ENCODE results near the gene RHOBTB1. TPM values are rescaled to one million over a fixed set of nuclear protein-coding genes. Genes with fewer than 3 reads are reported as not detected.
"Not testable (repeated sequence)": the region's sequence is repeated elsewhere in the genome, so short reads cannot be mapped to it uniquely, and the experiment has no call there.

RHOBTB1 gene
- total RNA-seq, 1 donor from 2014 or later = 12.1 TPM

GRCh38 chr10:60914690-60915141 lies 29.3 kb downstream of the RHOBTB1 start:
- ATAC-seq = peak; percentile 53
- no peak for DNase-seq (ENCODE audit: missing footprints)
- intact Hi-C loops (cut with DNase I) = no loop called here

- no peak for ATAC-seq
- intact Hi-C loops (cut with DNase I) = no loop called here
- DNase-seq (ENCODE audit: missing footprints) = no peak
Measured at GRCh38 chr10:60913657-60914056, 30.3 kb downstream of the RHOBTB1 start.

GRCh38 chr10:60913071-60913470 lies 30.9 kb downstream of the RHOBTB1 start:
- ATAC-seq = no peak
- intact Hi-C loops (cut with DNase I) = no loop called here

GRCh38 chr10:60911715-60912114 lies 32.3 kb downstream of the RHOBTB1 start:
- ATAC-seq (no peak), DNase-seq (ENCODE audit: missing footprints) (no peak)
- intact Hi-C loops (cut with DNase I) = no loop called here

More at GRCh38 chr10:60913071-60913470, 30.9 kb downstream of the RHOBTB1 start:
- DNase-seq (ENCODE audit: missing footprints) = no peak

GRCh38 chr10:60911216-60911615 lies 32.8 kb downstream of the RHOBTB1 start:
- intact Hi-C loops (cut with DNase I) = no loop called here
- ATAC-seq = no peak
- no peak for DNase-seq (ENCODE audit: missing footprints)

GRCh38 chr10:60910543-60910942 lies 33.4 kb downstream of the RHOBTB1 start:
- DNase-seq (ENCODE audit: missing footprints) (no peak), ATAC-seq (peak; percentile 22)
- intact Hi-C loops (cut with DNase I) = no loop called here

GRCh38 chr10:60908896-60909295 lies 35.1 kb downstream of the RHOBTB1 start:
- intact Hi-C loops (cut with DNase I) = no loop called here
- ATAC-seq (no peak), DNase-seq (ENCODE audit: missing footprints) (no peak)

- ATAC-seq (no peak), DNase-seq (ENCODE audit: missing footprints) (no peak)
- intact Hi-C loops (cut with DNase I) = no loop called here
Measured at GRCh38 chr10:60908031-60908430, 36.0 kb downstream of the RHOBTB1 start.

GRCh38 chr10:60907236-60907635 lies 36.7 kb downstream of the RHOBTB1 start:
- no peak for ATAC-seq
- DNase-seq (ENCODE audit: missing footprints) = no peak
- intact Hi-C loops (cut with DNase I) = no loop called here

- DNase-seq (ENCODE audit: missing footprints); intact Hi-C loops (cut with DNase I); ATAC-seq: not testable (repeated sequence)
Measured at GRCh38 chr10:60906825-60907224, 37.2 kb downstream of the RHOBTB1 start.

- DNase-seq (ENCODE audit: missing footprints) (no peak), ATAC-seq (no peak)
- intact Hi-C loops (cut with DNase I) = no loop called here
Measured at GRCh38 chr10:60906411-60906810, 37.6 kb downstream of the RHOBTB1 start.

GRCh38 chr10:60905580-60905979 lies 38.4 kb downstream of the RHOBTB1 start:
- peak; percentile 65 for ATAC-seq

GRCh38 chr10:60903096-60903495 lies 40.9 kb downstream of the RHOBTB1 start:
- ATAC-seq (no peak), DNase-seq (ENCODE audit: missing footprints) (no peak)
- intact Hi-C loops (cut with DNase I) = no loop called here

More at GRCh38 chr10:60905580-60905979, 38.4 kb downstream of the RHOBTB1 start:
- peak; percentile 73 for DNase-seq (ENCODE audit: missing footprints)
- intact Hi-C loops (cut with DNase I) = no loop called here

GRCh38 chr10:60901561-60902235 lies 42.3 kb downstream of the RHOBTB1 start:
- peak; percentile 89 for ATAC-seq

GRCh38 chr10:60899266-60899665 lies 44.7 kb downstream of the RHOBTB1 start:
- intact Hi-C loops (cut with DNase I) = no loop called here

More at GRCh38 chr10:60901561-60902235, 42.3 kb downstream of the RHOBTB1 start:
- intact Hi-C loops (cut with DNase I) = loop anchor here (2.0 kb wide), 1 partner anchor 41 kb away; no protein-coding TSS in a partner anchor
- DNase-seq (ENCODE audit: missing footprints) = peak; percentile 63

GRCh38 chr10:60898321-60898720 lies 45.7 kb downstream of the RHOBTB1 start:
- intact Hi-C loops (cut with DNase I) = no loop called here
- ATAC-seq = no peak
- no peak for DNase-seq (ENCODE audit: missing footprints)

More at GRCh38 chr10:60899266-60899665, 44.7 kb downstream of the RHOBTB1 start:
- ATAC-seq = no peak
- no peak for DNase-seq (ENCODE audit: missing footprints)

GRCh38 chr10:60896810-60897209 lies 47.2 kb downstream of the RHOBTB1 start:
- no peak for DNase-seq (ENCODE audit: missing footprints)
- ATAC-seq = no peak
- intact Hi-C loops (cut with DNase I) = no loop called here

- intact Hi-C loops (cut with DNase I) = no loop called here
- DNase-seq (ENCODE audit: missing footprints) (no peak), ATAC-seq (no peak)
Measured at GRCh38 chr10:60896033-60896432, 48.0 kb downstream of the RHOBTB1 start.

- intact Hi-C loops (cut with DNase I) = no loop called here
- ATAC-seq (no peak), DNase-seq (ENCODE audit: missing footprints) (no peak)
Measured at GRCh38 chr10:60894786-60895185, 49.2 kb downstream of the RHOBTB1 start.

GRCh38 chr10:60893231-60893630 lies 50.8 kb downstream of the RHOBTB1 start:
- intact Hi-C loops (cut with DNase I) = no loop called here
- no peak for ATAC-seq
- no peak for DNase-seq (ENCODE audit: missing footprints)

- DNase-seq (ENCODE audit: missing footprints) (no peak), ATAC-seq (no peak)
Measured at GRCh38 chr10:60892571-60892970, 51.4 kb downstream of the RHOBTB1 start.

More at GRCh38 chr10:60892571-60892970, 51.4 kb downstream of the RHOBTB1 start:
- intact Hi-C loops (cut with DNase I) = no loop called here
